K562 (cell line): ENCODE data around the gene RNF144A. TPM values are rescaled to one million over a fixed set of nuclear protein-coding genes. Genes with fewer than 3 reads are reported as not detected.

Experiments
- CBX2 ChIP-seq: fragments of 200-600 bp; sonication (generic); IDR thresholded peaks from one replicate; pipeline ENCODE4 v1.6.1; 2012; ENCODE audit warnings: mild to moderate bottlenecking, low read length, inconsistent platforms; ENCODE audit not compliant: insufficient read depth, poor library complexity, severe bottlenecking
- CREM ChIP-seq: IDR thresholded peaks from 2 replicates; pipeline ENCODE4 v1.6.1; 2014; ENCODE audit warnings: antibody characterized with exemption, low read depth
- ESRRB ChIP-seq: fragments of 250-450 bp; sonication (Bioruptor Pico); IDR thresholded peaks from 2 replicates; pipeline ENCODE4 v1.5.0; 2020; ENCODE audit warnings: mild to moderate bottlenecking, moderate library complexity, borderline replicate concordance
- ETS2 ChIP-seq: IDR thresholded peaks from 2 replicates; pipeline ENCODE4 v1.6.1; 2016; ENCODE audit warnings: borderline replicate concordance, missing genetic modification characterization, mild to moderate bottlenecking, moderate library complexity, missing compliant biosample characterization; ENCODE audit not compliant: poor library complexity, severe bottlenecking
- EZH2 ChIP-seq: IDR thresholded peaks from 2 replicates; pipeline ENCODE4 v1.6.1; 2012; ENCODE audit warnings: low read depth, mild to moderate bottlenecking, inconsistent platforms, low read length, borderline replicate concordance
- FOSL1 ChIP-seq: fragments of 200-800 bp; sonication (Bioruptor generic); conservative IDR thresholded peaks from 2 replicates; pipeline ENCODE4 v1.6.1; 2016; ENCODE audit warnings: missing genetic modification characterization, missing compliant biosample characterization
- GABPB2 ChIP-seq: fragments of 250-450 bp; sonication (Bioruptor Pico); conservative IDR thresholded peaks from 2 replicates; pipeline ENCODE4 v1.5.1; 2021; ENCODE audit warnings: mild to moderate bottlenecking
- GTF2F1 ChIP-seq: IDR thresholded peaks from 2 replicates; pipeline ENCODE4 v1.6.1; 2011; ENCODE audit warnings: low read depth, low read length, improper control_type of control experiment
- IRF9 ChIP-seq: fragments of 450-650 bp; IDR thresholded peaks from 2 replicates; pipeline ENCODE4 v1.6.1; 2016; ENCODE audit warnings: missing biosample characterization, missing genetic modification characterization
- KLF6 ChIP-seq: fragments of 250-450 bp; sonication (Bioruptor Pico); IDR thresholded peaks from 2 replicates; pipeline ENCODE4 v1.4.0; 2020; ENCODE audit warnings: mild to moderate bottlenecking, moderate library complexity, borderline replicate concordance
- MED1 ChIP-seq: sonication (generic); formaldehyde crosslinking; IDR thresholded peaks from 2 replicates; pipeline ENCODE4 v1.8.1; 2023; ENCODE audit warnings: missing genetic modification reagents, borderline replicate concordance
- NCOA4 ChIP-seq: fragments of 450-650 bp; IDR thresholded peaks from 2 replicates; pipeline ENCODE4 v1.6.1; 2018; ENCODE audit warnings: mild to moderate bottlenecking; ENCODE audit not compliant: partially characterized antibody
- POLR2B ChIP-seq: fragments of 450-650 bp; IDR thresholded peaks from 2 replicates; pipeline ENCODE4 v1.6.1; 2018; ENCODE audit warnings: low read depth; ENCODE audit not compliant: partially characterized antibody
- RHOXF2B ChIP-seq: fragments of 250-450 bp; sonication (Bioruptor Pico); conservative IDR thresholded peaks from 2 replicates; pipeline ENCODE4 v1.5.1; 2021
- SFPQ ChIP-seq: fragments of 200-400 bp; formaldehyde crosslinking; IDR thresholded peaks from 2 replicates; pipeline ENCODE4 v1.6.1; 2017; ENCODE audit warnings: mild to moderate bottlenecking, low read depth, low read length, moderate library complexity
- SIX5 ChIP-seq, 2 experiments: IDR thresholded peaks; 2 replicates each; pipeline ENCODE4 v1.6.1; 2011; ENCODE audit warnings: low read length in 2 of 2, borderline replicate concordance in 1 of 2, low read depth in 1 of 2, mild to moderate bottlenecking in 1 of 2, moderate library complexity in 1 of 2; ENCODE audit not compliant: insufficient read depth in 1 of 2
- SMC3 ChIP-seq: conservative IDR thresholded peaks from 2 replicates; pipeline ENCODE4 v1.6.1; 2011; ENCODE audit warnings: low read depth, low read length, improper control_type of control experiment; ENCODE audit not compliant: insufficient read depth
- STAG1 ChIP-seq: sonication (generic); formaldehyde crosslinking; IDR thresholded peaks from 2 replicates; pipeline ENCODE4 v1.5.0; 2020; ENCODE audit warnings: missing genetic modification reagents, borderline replicate concordance
- TEAD1 ChIP-seq, 2 experiments: fragments of 450-650 bp in 1 of 2; sonication (generic) in 1 of 2; formaldehyde crosslinking; IDR thresholded peaks; 2 replicates each; pipeline versions ENCODE4 v1.4.0 to v1.8.0; 2020 to 2022; ENCODE audit warnings: mild to moderate bottlenecking in 2 of 2, missing genetic modification reagents in 1 of 2
- XRCC3 ChIP-seq: fragments of 450-650 bp; IDR thresholded peaks from 2 replicates; pipeline ENCODE4 v1.6.1; 2017; ENCODE audit warnings: mild to moderate bottlenecking, moderate library complexity
- ZFP1 ChIP-seq: fragments of 450-650 bp; formaldehyde crosslinking; IDR thresholded peaks from 2 replicates; pipeline ENCODE4 v1.4.0; 2020; ENCODE audit warnings: mild to moderate bottlenecking, mixed read lengths
- ZNF24 ChIP-seq: fragments of 450-650 bp; IDR thresholded peaks from 2 replicates; pipeline ENCODE4 v1.6.1; 2016
- ZNF589 ChIP-seq: fragments of 200-800 bp; sonication (Bioruptor generic); IDR thresholded peaks from 2 replicates; pipeline ENCODE4 v1.6.1; 2016; ENCODE audit warnings: low read depth, missing genetic modification characterization, missing compliant biosample characterization
- polyA plus RNA-seq, 8 experiments: library from polyadenylated mRNA; depleted of rRNA in 4 of 8; stranded (reverse) in 5 of 8; unstranded in 3 of 8; fragments of >200 nt; fragmentation: Nextera tagmentation in 2 of 8; fragmentation: Illumina TruSeq in 1 of 8; extraction: Ambion mirVana in 2 of 8; extraction: Trizol in 1 of 8; gene quantifications; 2 replicates each; pipeline versions ENCODE4 v1.2.1 to v1.2.3, GENCODE V29; 2011 to 2014; ENCODE audit warnings: inconsistent platforms in 1 of 8, missing spikeins in 1 of 8
- total RNA-seq, 7 experiments: library from RNA; depleted of rRNA in 6 of 7; stranded (reverse); fragments of >200 nt in 6 of 7; fragmentation: Illumina TruSeq in 2 of 7; extraction: Trizol in 2 of 7; gene quantifications; 2 replicates each; pipeline versions ENCODE4 v1.2.1 to v1.2.3, GENCODE V29; 2011 to 2021; ENCODE audit warnings: low replicate concordance in 1 of 7

Gene RNF144A
- total and polyA plus RNA-seq, 9 of the 15 experiments (the other 6 are each of a cell fraction or from before 2014, with no cell fraction given), result 0.96 to 11.3 (median 6.2) TPM

GRCh38 chr2:7083580-7084509, 166.6 kb downstream of the RNF144A start (continued):
- TF ChIP-seq STAG1 (CRISPR knock-in tag) (peak; percentile 48; the same call in 1 of the 2 replicates), CREM (0 out of 2 replicates have a peak, but pooled peaks have one; percentile 14), CBX2 (no peak), KLF6 (no peak), ESRRB (CRISPR knock-in tag) (no peak), TEAD1 (CRISPR knock-in tag; IDR thresholded peaks at IDR 0.05) (peak in 1 of 2 experiments; percentile 39; a peak in 1 of 4 replicates), SFPQ (no peak), ZNF589 (CRISPR knock-in tag) (no peak), SMC3 (peak; percentile 84), SIX5 (IDR thresholded peaks at IDR 0.05; ENCODE audit: borderline replicate concordance in 1 of 2, insufficient read depth in 1 of 2, low read depth in 1 of 2, low read length in 2 of 2) (no peak), IRF9 (tag) (no peak), MED1 (no peak), EZH2 (no peak), RHOXF2B (CRISPR knock-in tag) (no peak), ZNF24 (no peak), GTF2F1 (no peak), POLR2B (no peak), ZFP1 (CRISPR knock-in tag) (no peak), GABPB2 (CRISPR knock-in tag) (no peak), FOSL1 (no peak), XRCC3 (no peak), ETS2 (tag) (no peak), NCOA4 (no peak)
